Measurements from ENCODE around the gene NFATC3.
"Not testable (repeated sequence)": the region's sequence is repeated elsewhere in the genome, so short reads cannot be mapped to it uniquely, and the experiment has no call there.

Gene NFATC3

DNA sequence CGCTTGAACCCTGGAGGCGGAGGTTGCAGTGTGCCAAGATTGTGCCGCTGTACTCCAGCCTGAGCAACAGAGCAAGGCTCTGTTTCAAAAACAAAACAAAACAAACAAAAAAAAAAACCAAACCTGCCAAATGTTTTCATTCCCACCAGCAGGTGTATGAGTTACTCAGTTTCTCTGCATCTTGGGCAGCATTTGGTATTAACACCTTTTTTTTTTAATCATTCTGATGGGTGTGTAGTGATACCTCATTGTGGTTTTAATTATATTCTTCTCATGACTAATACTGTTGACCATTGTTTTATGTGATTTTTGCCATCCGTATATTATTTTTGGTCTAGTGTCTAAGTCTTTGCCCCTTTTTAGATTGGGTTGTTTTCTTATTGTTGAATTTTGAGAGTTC, 15.3 kb downstream of the NFATC3 start:
- TF ChIP-seq, protein P1, sequence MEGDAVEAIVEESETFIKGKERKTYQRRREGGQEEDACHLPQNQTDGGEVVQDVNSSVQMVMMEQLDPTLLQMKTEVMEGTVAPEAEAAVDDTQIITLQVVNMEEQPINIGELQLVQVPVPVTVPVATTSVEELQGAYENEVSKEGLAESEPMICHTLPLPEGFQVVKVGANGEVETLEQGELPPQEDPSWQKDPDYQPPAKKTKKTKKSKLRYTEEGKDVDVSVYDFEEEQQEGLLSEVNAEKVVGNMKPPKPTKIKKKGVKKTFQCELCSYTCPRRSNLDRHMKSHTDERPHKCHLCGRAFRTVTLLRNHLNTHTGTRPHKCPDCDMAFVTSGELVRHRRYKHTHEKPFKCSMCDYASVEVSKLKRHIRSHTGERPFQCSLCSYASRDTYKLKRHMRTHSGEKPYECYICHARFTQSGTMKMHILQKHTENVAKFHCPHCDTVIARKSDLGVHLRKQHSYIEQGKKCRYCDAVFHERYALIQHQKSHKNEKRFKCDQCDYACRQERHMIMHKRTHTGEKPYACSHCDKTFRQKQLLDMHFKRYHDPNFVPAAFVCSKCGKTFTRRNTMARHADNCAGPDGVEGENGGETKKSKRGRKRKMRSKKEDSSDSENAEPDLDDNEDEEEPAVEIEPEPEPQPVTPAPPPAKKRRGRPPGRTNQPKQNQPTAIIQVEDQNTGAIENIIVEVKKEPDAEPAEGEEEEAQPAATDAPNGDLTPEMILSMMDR (conservative IDR thresholded peaks at IDR 0.05) = no peak
- no peak overlapping the region for H3K27ac ChIP-seq

DNA sequence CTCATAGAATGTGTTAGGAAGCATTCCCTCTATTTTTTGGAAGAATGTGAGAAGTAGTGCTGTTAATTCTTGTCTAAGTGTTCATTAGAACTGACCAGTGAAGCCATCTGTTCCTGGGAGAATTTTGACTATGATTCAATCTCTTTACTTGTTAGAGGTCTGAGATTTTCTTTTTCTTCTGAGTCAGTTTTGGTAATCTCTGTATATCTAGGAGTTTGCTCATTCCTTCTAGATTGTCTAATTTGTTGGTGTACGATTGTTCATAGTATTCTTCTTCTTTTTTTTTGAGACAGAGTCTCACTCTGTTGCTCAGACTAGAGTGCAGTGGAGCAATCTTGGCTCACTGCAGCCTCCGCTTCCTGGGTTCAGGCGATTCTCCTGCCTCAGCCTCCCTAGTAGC, 20.4 kb downstream of the NFATC3 start:
- TF ChIP-seq, protein P1 (conservative IDR thresholded peaks at IDR 0.05) = no peak
- no peak overlapping the region for H3K27ac ChIP-seq

DNA sequence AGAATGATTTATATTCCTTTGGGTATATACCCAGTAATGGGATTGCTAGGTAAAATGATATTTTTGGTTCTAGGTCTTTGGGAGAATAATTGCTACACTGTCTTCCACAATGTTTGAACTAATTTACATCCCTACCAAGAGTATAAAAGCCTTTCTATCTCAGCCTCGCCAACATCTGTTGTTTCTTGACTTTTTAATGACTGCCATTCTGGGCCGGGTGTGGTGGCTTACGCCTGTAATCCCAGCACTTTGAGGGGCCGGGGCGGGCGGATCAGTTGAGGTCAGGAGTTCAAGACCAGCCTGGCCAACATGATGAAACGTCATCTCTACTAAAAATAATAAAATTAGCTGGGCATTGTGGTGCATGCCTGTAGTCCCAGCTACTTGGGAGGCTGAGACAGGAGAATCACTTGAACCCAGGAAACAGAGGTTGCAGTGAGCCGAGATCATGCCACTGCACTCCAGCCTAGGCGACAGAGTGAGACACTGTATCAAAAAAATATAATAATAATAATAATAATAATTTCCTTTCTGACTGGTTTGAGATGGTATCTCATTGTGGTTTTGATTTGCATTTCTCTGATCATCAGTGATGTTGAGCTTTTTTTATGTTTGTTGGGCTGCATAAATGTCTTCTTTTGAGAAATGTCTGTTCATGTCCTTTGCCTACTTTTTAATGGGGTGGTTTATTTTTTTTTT, 22.2 kb downstream of the NFATC3 start:
- not testable (repeated sequence) for H3K27ac ChIP-seq

DNA sequence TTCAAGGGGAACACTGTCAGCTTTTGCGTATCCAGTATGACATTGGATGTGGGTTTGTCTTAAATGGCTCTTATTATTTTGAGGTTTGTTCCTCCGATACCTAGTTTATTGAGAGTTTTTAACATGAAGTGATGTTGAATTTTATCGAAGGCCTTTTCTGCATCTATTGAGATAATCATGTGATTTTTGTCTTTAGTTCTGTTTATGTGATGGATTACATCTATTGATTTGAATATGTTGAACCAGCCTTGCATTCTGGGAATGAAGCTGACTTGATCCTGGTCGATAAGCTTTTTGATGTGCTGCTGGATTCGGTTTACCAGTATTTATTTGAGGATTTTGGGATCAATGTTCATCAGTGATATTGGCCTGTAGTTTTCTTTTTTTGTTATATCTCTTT, 24.0 kb downstream of the NFATC3 start:
- not testable (repeated sequence) for H3K27ac ChIP-seq

DNA sequence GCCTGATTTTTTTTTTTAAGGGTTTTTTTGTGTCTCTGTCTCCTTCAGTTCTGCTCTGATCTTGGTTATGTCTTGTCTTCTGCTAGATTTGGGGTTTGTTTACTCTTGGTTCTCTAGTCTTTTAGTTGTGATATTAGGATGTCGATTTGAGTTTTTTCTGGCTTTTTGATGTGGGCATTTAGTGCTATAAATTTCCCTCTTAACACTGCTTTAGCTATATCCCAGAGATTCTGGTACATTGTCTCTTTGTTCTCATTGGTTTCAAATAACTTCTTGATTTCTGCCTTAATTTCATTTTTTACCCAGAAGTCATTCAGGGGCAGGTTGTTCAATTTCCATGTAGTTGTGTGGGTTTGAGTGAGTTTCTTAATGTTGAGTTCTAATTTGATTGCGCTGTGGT, 25.4 kb downstream of the NFATC3 start:
- not testable (repeated sequence) for H3K27ac ChIP-seq

DNA sequence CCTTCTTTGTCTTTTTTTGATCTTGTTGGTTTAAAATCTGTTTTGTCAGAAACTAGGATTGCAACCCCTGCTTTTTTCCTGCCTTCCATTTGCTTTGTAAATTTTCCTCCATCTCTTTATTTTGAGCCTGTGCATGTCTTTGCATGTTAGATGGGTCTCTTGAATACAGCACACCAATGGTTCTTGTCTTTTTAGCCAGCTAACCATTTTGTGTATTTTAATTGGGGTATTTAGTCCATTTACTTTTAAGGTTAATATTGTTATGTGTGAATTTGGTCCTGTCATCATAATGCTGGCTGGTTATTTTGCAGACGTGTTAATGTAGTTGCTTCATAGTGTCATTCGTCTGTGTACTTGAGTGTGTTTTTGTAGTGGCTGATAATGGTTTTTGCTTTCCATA, 26.2 kb downstream of the NFATC3 start:
- TF ChIP-seq, protein P1 (conservative IDR thresholded peaks at IDR 0.05) = no peak
- H3K27ac ChIP-seq = no peak overlapping the region

DNA sequence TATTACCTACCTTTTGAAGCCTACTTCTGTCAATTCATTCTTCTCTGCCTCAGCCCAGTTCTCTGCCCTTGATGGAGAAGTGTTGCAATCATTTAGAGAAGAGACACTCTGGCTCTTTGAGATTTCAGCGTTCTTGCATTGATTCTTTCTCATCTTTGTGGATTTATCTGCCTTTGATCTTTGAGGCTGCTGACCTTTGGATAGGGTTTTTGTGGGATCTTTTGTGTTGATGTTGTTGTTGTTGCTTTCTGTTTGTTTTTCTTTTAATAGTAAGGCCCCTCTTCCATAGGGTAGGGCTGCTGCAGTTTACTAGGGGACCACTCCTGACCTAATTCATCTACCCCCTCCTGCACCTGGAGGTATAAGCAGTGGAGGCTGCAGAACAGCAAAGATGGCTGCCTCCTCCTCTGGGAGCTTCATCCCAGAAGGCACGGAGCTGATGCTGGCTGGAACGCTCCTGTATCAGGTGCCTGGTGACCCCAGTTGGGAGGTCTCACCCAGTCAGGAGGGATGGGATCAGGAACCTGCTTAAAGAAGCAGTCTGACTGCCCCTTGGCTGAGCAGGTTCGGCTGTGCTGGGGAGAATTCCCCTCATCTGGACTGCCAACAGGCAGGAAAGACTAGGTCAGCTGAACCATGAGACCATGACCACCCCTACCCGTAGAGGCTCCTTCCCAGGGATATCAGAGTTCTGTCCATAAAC, 28.0 kb downstream of the NFATC3 start:
- TF ChIP-seq, protein P1 (conservative IDR thresholded peaks at IDR 0.05) = no peak
- no peak overlapping the region for H3K27ac ChIP-seq

DNA sequence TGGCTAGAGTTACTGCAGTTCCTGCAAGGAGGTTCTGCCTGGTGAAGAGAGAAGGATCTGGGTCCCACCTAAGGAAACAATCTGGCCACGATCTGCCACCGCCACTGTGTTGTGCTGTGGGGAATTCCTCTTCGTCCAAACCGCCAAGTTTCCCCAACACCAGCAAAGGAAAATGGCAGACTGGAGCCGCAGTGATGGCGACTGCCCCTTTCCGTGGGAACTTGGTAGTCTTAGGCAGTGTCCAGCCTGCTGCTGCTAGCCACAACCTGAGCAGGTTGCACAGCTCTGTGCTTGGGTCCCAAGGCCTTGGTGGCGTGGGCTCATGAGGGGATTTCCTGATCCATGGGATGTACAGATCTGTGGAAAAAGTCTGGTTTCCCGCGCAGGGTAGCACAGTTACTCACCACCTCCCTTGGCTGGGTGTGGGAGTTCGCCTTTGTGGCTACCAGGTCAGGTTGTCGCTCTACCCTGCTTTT, 28.6 kb downstream of the NFATC3 start:
- TF ChIP-seq, protein P1 (conservative IDR thresholded peaks at IDR 0.05) = no peak

DNA sequence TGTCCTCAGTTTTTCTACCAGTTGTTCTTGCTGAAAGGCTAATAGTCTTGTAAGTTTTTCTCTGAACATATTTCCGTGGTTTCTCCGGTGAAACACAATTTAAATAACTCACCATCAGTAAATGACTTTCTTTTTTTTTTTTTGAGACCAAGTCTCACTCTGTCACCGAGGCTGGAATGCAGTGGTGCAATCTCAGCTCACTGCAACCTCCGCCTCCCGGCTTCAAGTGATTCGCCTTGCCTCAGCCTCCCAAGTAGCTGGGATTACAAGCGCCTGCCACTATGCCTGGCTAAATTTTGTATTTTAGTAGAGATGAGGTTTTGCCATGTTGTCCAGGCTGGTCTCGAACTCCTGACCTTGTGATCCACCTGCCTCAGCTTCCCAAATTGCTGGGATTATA, 29.8 kb downstream of the NFATC3 start:
- not testable (repeated sequence) for H3K27ac ChIP-seq

More for the DNA sequence above, 28.6 kb downstream of the NFATC3 start:
- no peak overlapping the region for H3K27ac ChIP-seq

DNA sequence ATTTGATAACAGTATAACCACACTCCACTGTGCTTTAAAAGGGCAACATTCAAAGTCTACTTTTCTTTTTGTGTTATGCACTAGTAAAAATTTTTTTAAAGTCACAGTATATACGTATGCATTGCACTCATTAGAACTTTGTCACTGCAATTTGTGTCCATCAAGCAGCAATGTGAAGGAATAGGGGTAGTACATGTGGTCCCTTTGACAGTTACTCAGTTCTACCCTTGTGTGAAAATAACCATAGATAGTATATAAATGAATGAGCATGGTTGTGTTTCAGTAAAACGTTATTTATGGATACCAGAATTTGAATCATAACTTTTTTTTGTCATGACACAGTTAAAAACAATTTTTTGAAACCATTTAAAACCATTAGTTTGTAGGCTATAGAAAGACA, 30.7 kb downstream of the NFATC3 start:
- TF ChIP-seq, protein P1 (conservative IDR thresholded peaks at IDR 0.05) = no peak

More for the DNA sequence above, 30.7 kb downstream of the NFATC3 start:
- no peak overlapping the region for H3K27ac ChIP-seq
